DMS79 treated with DMSO at 0.1 percent for 48 hours (cell line): ENCODE measurements around the gene ADCY1.

ENCODE experiments used
- DNase-seq: peaks from one replicate; lab custom pipeline; 2025; lab: John Stamatoyannopoulos, UW

The ADCY1 gene

DNA sequence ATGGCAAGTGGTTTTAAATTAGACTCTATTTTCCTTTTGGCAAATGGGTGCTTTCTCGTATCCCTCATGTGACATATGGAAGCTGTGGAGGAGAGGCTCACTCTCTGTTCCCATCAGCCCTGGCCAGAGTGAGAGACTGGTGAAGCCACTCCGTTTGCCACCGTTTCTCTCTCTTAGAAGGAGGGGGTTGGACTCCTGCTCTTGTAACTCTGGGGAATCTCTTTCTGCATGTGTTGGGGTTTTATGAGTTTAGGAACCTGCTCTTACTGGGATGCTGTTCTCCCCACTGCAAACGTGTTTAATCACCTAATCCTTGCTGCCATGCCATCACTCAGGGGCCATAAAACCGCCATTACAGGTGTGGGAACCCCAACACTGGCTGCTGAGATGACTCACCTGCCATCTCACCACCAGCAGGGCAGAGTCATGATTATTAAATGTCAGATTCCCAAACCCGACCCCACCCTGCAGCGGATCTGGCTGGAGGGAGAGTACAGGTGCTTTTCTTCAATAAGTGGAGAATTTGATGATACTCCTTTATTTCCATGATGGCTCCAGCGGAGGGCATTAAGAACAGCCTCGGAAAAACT, 103.2 kb downstream of the ADCY1 start:
- DNase-seq, result no peak

DNA sequence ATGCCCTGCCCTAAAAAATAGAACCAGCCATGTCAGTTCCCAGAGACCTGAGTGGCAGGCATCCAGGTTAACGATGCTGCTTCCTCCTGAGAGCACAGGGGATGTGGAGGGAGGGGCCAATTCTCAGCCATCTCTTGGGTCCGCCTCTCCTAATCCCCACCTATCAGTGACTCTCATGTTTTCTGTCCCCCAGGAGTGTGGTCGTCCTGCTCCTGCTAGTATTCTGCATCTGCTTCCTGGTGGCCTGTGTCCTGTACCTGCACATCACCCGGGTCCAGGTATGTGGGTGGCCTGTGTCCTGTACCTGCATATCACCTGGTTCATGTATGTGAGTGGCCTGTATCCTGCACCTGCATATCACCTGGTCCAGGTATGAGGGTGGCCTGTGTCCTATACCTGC, 105.3 kb downstream of the ADCY1 start:
- no peak for DNase-seq

DNA sequence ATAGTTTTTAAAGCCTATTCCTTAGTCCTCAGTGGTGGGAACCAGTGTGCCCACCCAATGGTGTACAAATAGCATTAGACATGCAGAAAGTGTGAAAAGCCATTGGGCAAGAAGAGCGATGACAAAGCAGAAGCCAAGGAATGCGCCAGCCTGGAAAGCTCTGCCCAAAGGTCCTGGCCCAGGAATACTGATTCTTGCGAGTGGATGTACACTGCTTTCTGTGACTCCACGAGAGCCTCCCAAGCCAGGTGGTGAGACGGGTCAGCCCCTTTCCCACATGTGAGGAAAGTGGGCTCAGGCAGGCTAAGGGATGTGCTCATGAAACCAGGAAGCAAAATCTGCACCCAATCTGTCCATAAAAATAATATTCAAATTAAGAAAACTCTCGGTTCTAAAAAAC, 106.6 kb downstream of the ADCY1 start:
- no peak for DNase-seq

DNA sequence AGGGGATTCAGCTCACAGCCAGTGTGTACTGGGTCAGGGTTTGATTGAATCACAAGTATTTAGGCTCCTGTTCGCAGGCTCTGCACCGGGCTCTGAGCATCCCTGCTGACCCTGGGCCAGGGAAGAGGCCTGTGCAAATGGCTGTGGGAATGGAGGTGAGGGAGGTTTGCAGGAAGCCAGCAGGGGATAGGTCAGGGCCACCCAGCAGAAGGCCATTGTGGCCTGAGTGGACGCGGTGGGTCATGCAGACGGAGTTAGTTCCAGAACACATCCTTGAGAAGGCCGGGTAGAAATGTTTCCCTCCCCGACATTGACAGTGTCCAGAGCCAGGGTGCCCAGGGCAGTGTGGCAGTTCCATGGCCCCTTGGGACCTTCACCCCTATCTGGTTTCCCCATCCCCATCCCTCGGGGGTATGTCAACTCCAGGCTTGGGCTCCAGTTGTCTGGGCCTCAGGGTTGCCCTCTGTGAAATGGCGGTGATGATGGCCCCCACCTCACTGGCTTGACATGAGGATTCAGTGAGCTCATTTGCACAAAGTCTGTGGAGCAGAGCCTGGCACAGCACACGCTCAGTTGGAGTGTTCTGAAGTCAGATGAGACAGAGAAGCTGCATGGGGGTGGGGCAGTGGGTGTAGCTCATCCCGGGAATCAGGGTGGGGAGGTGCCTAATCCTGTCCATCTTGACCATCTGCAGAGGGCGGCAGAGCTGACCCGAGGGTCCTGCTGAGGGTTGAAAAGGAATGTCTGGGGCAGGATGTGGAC, 107.6 kb downstream of the ADCY1 start:
- DNase-seq, result no peak

DNA sequence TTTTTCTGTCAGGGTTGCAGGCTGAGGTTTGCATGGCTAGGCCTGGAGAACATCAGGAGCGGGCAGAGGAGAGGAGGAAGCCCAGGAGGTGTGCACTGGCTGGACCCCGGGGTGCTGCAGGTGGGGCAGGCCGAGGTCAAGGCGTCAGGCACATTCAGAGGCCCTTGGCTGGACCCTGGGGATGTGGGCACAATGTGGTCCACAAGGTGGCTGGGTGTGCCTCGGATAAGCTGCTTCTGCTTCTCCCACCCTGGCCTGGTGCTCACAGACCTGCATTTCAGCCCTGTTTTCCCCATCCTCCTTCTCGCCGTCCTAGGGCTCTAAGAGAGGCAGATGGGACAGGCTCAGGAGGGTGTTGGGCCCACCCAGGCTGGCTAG, 108.2 kb downstream of the ADCY1 start:
- no peak for DNase-seq

DNA sequence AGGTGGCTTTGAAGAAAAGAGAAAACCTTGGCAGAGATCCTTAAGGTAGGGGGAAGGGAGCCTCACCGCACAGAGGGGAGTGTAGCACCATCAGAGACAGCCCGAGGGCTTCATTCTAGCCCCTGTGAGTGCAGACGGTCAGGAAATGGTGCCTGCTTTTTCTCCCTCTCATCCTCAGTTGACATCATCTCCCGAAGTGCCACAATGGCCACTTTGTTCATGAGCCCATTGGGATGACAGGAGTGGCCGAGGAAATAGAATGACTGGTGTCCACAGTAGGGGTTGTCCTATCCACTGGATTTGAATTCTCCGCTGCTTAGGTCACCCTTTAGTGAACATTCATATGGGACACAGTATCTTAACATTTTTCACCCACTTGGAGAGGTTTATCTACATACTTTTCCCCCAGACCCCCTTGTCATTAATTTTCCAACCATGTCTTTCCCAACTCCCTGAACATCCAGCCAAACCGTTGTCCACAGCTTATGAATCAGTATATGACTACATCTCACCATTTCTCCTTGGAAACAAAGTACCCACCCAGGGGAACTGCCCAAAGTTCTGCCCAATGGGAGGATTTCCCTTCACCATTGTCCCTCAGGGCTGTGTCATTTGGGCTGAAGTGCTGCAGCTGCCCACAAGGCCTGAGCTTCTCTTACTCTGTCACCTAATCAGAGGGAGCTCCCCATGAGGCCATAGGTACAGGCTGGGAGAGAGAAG, 108.8 kb downstream of the ADCY1 start:
- DNase-seq, result no peak

DNA sequence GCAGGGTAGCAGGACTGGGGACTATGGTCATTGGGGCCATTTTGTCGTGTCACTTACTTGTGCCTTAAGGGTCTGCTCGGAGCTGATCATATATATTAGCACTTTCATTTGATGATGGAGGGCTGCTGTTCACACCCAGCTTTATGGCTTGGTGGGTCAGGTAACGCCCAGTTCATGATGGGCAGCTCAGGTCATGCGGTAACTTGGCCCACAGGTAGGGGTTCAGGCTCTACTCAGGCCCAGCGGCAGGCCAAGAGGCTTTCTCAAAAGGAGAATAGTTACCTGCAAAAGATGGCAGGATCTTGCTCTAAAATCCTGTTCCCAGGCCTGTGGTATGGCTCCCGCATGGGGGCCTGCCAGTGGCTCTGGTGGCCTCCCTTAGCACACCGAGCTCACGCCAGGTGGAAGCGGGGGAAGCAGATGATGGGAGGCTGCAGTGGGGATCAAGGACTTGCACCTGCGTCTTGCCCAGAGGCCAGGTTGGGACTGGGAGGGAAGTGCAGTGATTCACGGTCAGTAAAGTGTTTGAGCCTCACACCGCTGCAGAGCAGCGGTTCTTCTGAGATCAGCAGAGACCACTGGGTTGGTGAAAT, 109.5 kb downstream of the ADCY1 start:
- DNase-seq, result no peak

DNA sequence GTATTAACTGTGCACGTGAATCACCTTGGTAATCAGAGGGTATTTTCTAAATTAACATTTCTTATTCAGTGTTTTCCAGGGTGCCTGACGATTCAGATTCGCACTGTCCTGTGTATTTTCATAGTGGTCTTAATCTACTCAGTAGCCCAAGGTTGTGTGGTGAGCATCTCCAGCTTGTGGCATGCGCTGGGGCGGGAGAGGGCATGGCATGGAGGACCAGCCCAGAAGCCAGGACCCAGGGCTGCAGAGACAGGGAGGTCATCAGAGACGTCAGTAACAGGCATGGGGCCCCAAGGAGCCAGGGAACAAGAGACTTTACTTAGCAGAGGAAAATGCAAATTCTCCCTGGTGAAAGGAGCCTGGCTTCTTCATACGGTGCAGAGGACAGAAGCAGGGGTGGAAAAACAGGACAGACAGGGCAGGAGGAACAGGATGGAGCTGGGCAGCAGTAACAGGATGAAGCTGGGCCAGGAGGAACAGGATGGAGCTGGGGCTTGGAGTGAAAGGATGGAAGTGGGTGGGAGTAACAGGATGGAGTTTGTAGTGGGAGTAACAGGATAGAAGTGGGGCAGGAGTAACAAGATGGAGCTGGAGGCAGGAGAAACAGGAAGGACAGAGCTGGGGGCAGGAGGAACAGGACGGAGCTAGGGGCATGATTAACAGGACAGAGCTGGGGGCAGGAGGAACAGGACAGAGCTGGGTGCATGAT, 110.9 kb downstream of the ADCY1 start:
- DNase-seq, result no peak

DNA sequence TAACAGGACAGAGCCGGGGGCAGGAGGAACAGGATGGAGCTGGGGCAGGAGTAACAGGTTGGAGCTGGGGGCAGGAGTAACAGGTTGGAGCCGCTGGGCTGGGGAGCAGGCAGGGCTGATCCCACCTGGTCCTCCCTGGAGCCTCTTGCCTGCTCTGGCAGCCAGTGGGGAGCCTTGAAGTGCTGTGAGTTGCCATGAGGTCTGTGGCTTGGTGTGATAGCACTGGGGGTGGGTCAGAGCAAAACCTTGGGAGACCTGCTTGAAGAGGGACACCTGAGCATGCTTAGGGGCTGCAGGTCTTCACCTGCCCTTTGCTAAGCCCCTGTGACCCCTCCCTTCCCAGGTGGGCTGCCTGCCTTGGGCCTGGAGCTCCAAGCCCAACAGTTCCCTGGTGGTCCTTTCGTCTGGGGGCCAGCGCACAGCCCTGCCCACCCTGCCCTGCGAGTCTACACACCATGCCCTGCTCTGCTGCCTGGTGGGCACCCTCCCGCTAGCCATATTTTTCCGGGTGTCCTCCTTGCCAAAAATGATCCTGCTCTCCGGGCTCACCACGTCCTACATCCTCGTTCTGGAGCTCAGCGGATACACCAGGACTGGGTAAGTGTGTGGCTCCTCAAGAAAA, 111.6 kb downstream of the ADCY1 start:
- DNase-seq, result no peak

DNA sequence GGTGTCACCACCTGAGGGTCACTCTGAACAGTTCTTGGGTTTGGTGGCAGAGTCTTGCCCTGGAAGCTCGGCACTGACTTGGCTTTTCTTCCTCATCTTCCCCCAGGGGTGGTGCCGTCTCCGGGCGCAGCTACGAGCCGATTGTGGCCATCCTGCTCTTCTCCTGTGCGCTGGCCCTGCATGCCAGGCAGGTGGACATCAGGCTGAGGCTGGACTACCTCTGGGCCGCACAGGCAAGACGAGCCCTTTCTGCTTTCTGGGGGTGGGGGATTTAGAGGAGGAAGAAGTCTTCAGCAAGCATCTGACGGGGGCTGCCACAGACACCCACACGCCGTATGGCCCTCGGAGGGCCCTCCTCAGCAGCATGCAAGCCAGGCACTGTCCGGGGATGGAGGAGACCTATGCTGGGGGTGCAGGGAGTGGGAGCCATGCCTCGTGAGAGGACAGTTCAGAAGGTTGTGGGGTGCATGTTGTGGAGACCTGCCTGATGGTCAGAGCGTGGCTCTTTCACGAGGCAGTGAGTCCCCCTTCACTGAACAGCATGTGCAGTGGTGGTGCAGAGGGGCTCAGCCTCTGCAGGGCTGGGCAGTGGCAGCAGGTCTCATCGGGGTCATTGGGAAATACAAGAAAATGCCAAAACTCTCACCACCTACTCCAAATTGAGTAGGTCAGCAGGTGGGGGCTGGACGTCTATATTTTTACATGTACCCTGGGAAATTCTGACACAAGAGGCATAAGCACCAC, 112.4 kb downstream of the ADCY1 start:
- no peak for DNase-seq

DNA sequence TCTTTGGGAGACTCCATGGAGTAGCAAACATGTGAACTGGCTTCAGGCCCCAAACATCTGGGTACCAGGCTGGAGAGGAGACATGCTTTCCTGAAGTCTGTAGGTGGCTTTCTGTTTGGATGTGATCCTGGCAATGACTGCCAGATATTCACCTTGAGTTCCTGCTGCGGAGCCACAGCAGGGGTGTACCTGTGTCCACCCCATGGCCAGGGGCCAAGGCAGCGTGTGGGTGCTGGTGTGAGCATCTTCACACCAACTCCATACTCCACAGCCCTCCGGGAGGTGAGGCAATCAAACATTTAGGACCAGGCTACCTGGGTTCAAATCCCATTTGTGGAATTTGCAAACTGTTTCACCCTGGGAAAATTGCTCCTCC, 113.0 kb downstream of the ADCY1 start:
- DNase-seq, result no peak

DNA sequence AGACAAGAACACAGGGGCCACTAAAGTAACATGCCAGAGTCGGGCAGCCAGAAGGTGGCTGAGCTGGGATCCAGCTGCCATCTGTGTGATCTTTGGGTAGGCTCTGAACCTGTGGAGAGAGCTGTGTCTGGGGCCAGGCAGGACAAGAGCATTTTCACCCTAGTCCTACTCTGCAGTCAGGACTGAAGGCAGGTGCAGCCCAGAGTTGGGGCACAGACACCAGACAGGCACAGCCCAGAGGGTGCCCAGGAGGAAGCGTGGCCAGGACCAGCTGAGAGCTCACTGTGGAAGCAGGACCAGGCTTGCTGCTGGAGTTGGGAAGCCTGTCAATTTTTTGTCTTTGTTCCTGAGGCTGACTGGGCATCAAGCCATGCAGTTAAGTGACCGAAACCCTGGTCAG, 113.6 kb downstream of the ADCY1 start:
- no peak for DNase-seq

DNA sequence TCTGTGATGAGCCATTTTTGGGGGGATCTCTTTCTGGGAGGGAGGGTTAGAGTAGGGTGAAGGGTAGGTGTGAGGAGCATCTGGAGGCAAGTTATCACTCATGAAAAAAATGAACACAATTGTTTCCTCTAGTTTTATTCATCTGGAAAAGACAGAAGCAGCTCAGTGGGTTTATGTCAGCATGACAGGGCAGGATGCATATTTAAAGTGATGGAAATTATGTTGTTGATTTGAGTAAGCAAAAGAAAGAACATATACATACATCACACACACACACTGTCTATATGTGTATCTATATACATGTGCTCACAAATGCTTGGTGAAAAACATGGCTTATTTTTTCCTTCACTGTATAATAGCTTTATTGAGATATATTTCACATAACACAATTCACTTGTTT, 114.2 kb downstream of the ADCY1 start:
- no peak for DNase-seq

DNA sequence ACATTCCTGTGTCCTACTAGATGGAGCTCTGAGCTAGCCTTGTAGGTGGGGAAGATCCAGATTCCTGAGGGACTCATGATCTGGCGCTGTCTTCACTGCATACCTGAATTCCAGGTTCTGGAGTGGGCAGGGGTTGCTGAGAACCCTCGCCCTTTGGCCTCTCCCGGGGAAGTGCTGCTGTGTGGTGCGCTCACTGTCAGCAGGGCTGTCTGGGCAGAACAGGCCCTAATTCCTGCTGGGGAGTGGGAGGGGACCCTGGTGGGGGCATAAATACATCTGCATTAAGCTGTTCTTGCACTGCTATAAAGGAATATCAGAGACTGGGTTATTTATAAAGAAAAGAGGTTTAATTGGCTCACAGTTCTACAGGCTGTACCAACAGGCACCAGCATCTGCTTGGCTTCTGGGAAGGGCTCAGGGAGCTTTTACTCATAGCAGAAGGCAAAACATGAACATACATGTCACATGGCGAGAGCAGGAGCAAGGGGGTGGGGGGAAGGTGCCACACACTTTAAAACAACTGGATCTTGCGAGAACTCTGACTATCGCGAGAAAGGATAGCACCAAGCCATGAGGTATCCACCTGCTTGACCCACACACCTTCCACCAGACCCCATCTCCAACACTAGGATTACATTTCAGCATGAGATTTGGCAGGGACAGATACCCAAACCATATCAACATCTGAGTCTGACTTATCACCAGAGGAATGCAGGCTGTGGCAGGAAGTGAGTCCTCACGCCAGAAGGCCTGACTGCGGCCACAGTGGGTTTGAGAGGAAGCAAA, 115.0 kb downstream of the ADCY1 start:
- DNase-seq, result no peak

DNA sequence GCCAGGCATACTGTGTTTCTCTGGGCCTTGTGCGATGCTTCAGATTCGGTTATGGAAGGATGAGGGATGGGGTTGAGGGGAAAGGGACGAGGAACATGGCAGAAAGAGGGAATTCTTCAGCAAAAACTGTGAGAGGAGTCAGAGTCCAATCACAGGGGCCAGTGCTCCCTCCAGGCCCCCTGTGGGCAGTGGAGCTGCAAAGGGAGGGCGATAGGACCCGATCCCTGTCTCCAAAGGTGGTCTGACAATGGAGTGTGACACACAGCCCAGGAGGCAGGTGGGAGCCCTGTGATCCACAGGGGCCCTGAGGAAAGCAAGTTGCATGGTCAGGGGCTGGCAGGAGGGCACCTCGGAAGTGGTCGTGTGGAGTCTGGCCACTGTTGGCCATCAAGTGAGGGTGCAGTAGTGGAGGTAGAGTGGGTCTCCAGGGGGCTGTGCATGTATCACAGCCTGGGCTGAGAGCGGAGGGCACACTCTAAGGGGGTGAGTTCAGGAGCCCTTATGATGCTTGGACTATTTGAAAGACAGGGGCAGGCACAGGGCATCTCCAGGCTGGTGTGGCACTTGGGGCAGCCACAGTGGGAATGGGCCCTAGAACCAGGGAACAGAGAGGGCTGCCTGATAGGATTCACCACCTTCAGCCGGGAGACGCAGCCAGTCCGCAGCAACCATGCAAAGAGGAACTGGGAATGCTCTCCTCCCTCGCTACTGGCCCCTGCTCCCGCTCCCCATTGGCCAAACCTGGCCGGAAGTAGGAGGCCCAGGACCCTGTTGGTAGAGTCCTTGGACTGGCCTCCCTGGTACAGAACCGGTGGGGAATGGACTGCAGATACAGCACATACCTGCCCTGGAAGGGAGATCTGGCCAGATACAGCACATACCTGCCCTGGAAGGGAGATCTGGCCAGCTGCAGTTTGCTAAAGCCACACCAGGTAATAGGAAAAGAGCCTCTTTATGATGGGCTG, 115.9 kb downstream of the ADCY1 start:
- no peak for DNase-seq

DNA sequence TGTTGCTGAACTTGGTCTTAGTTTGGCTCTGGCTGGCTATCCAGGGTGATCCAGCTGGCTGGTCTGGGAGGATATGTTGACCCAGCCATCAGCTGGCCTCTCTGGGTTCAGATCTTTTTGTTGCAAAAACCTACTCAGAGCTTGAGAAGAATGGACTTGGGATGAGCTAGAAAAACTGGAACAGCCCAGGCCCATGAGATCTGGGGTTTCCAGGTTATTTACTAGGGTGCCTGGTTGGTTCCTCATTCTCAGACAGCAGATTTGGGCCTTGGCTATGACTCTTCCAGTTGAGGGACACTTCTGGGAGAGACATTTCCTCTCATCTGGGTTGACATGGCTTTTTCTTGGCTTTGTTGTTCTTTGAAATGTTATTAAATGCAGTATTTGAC, 116.6 kb downstream of the ADCY1 start:
- DNase-seq, result no peak

DNA sequence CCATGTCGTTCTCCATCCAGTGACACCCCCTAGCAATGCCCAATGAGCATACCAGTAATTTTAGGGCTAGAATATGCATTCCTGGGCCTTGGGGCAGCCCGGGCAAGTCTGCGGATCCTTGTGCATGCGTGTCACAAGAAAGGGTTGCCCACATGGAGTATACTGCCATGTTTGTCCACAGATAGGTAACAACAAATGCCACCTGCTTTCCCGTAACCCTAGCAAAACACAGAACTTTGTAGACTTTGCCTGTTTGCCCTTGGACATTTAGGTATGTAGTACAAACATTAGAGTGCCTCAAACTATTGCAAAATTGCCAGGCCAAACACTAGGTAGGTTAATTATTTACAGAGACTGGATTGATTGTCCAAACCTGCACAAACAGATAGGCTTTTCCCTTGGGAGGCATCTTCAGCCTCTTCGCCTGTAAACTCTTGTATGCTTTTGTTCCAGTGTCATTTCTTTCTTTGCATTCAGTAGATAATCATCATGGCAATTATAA, 117.0 kb downstream of the ADCY1 start:
- no peak for DNase-seq

DNA sequence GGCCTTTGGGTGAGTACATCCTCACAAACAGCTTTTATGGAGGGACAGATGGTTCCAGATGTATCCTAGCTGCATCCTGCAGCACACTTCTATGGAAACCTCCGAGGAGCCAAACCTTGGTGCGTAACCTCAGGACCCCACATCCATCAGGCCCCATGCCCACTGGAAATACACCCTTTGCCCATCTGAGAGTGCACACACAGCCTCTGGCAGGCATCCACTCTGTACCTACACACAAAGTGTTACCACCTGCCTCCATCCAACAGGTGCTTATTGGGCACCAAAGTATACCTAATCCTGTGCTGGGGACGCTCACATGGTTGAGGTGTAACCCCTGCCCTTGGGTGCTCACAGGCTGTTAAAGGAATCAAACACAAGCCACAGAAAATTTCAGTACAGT, 117.9 kb downstream of the ADCY1 start:
- no peak for DNase-seq
